Activated CD4-positive, alpha-beta T cell treated with anti-CD3 and anti-CD28 coated beads, Interleukin-2, amount 50 U/mL, for 48 hours (primary cell): Measurements from ENCODE around the gene PRAC1.

ENCODE experiments used
- DNase-seq, 2 experiments: peaks; one replicate each; pipeline ENCODE4 v3.0.0-alpha.2; 2020

The PRAC1 gene

DNA sequence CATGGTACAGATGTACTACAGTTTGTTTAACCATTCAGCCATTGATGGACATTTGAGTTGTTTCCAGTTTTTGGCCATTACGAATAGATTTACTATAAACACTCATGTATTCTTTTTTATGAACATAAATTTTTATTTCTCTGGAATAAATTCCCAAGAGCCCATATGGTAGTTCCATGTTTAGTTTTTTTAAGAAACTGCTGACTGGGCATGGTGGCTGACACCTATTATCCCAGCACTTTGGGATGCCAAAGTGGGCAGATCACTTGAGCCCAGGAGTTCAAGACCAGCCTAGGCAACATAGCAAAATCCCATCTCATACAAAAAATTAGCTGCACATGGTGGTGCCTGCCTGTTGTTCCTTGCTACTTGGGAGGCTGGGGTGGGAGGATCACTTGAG lies 30.3 kb downstream of the PRAC1 start:
- DNase-seq = no peak

DNA sequence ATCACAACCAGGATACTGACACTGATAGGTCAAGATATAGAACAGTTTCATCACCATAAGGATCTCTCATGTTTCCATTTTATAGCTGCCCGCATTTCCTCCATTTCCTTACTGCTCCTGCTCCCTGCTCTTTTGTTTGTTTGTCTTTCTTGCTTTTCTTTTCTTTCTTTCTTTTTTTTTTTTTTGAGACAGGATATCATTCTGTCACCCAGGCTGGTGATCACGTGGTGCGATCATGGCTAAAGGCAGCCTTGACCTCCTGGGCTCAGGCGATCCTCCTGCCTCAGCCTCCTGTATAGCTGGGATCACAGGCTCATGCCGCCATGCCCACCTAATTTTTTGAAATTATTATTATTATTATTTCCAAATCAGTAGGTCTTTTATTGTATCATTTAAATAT lies 31.7 kb downstream of the PRAC1 start:
- DNase-seq = no peak

DNA sequence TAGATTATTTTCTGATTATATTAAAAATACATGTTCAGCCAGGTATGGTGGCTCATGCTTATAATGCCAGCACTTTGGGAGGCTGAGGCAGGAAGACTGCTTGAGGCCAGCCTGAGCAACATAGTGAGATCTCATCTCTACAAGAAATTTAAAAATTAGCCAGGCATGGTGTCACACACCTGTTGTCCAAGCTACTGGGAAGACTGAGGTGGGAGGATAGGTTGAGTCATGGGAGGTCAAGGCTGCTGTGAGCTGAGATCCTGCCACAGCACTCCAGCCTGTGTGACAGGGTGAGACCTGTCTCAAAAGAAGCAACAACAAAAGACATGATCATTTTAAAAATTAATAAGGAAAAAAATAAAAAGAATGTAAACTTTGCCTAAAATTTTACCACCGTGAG lies 40.7 kb downstream of the PRAC1 start:
- no peak for DNase-seq

DNA sequence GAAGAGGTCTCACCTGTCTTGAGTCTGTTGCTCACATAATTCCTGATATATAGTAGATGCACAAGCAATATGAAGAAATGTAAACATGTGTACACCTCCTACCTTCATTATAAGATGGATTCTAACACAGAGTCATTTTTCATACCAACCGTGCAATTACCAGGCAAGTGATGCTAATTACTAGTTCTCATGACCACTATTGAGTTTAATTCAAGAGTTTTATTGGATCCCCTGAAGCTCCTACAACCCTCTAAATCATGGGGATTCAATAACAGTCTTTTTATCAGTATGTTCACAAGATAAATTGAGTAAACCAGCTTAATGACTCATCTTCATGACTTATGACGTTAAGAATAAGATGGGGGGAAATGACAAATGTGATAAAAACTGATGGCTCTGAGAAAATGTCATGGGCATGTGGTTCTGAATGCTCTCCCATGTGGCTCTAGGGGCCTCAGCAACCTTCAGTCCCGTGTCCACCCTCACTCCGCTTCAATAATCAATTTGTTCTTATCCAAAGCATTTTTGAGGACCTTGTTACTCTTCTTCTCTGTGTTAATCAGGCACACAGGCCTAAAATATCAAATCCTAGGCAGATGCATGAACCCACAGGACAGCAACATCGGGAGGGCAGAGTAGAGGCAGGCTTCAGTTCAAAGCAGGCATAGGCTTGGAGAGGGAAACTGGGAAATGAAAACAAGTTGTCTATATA lies 42.8 kb downstream of the PRAC1 start:
- no peak for DNase-seq

DNA sequence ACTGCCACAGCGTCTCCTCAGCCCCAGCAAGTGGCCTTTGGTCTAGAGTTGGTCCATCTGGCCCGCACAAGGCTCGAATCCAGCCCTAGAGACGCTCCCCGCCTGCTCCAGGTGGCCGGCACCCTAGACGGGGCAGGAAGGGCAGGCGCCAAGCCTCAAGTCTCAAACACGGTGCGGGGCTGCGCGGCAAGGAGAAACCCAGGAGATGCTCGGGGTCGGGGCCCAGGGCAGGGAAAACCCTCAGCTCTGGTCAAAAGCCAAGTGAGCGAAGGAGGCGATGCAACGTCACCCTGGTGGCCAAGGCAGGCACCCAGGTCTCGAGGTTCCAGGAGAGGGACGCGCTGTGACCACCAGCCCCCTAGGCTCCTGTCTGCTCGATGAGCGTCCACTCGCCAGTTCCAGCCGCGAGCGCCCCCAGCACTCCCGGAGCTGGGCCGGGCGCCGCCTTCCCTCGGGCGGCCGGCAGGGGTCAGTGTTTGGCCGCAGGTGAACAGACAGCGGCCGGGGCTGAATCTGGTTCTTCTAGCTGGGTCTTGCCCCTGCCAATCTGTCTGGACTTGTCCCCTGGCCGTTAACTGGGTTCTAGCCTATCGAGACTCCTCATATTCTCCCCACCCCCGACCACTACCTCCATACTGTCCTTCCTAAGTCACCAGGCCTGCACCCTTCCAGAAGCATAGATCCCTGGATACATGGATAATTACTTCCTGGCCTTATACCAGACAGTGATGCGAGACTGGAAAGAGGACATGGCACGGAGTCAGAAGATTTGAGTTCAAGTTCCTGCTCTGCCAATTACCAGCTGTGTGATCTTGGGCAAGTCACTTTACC lies 44.0 kb downstream of the PRAC1 start:
- DNase-seq = peak; percentile 74 to 78

DNA sequence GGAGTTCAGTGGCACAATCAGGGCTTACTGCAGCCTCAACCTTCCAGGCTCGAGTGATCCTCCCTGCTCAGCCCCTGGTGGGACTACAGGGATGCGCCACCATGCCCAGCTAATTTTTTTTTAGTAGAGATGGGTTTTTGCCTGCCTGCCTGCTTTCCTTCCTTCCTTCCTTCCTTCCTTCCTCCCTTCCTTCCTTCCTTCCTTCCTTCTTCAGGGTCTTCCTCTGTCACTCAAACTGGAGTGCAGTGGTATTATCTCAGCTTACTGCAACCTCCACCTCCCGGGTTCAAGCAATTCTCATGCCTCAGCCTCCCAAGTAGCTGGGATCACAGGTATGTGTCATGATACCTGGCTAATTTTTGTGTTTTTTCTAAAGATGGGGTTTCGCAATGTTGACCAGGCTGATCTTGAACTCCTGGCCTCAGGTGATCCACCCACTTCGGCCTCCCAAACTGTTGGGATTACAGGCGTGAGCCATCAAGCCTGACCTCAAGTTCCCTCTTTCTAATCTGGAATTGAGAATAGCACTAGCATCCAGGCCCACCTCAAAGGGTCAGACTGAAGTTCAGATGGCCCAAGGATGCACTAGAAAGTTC lies 45.3 kb downstream of the PRAC1 start:
- no peak for DNase-seq

DNA sequence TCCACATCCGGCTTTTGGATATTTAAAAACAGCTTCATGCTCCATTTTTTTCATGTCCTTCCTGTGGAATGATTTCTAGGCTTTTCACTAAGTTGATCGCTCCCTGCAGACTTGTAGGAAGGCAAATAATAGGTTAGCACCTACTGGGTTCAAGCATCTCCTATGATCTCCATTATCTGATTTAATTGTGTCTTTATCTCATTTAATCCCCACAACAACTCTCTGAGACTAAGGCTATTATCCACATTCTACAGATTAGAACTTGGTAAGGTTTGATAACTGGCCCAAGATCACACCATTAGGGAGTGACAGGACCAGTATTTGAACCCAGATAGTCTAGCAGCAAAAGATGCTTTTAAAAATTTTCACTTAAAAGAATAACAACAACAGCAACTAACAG lies 50.0 kb downstream of the PRAC1 start:
- DNase-seq = no peak
